ENCODE results near the gene CRACDL. TPM values are rescaled to one million over a fixed set of nuclear protein-coding genes. Genes with fewer than 3 reads are reported as not detected.
"Not testable (repeated sequence)": the region's sequence is repeated elsewhere in the genome, so short reads cannot be mapped to it uniquely, and the experiment has no call there.

The CRACDL gene
- total RNA-seq, 1 experiment from 2014 or later = 1.3 TPM

GRCh38 chr2:98907385-98907784 is 28.6 kb downstream of the CRACDL start:
- DNase-seq (ENCODE audit: low read depth) = no peak

DNA sequence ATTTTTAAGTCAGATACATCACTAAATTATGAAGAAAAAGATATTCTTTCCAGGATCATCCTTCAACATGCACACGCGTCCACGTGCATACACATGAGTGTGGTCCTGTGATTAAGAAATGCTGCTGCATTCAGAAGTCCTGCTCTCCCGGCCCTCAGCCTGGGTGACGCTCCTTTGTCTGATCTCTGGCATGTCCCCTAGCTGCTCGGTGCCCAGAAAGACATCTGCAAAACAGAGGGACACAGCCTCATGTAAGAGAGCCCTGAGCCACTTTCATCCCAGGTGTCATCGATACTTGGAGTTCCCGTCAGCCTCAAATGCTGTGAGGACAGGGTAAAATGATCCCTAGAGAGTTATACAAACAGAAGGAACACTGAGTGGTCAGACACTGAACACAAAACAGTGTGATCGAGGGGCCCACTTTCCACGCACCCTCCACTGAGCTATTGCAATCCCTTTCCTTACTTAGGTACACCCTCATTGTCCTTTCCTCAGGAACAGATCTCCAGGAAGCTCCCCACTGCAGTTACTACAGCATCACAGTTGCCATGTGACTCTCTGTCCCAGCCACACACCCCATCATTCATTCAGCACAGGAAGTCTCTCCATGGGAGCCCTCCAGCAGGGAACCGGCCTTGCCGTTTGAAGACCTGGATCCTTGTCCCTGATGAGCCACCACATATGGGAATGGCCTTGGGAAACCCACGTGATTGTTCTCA is 32.1 kb downstream of the CRACDL start:
- DNase-seq (ENCODE audit: low read depth) = no peak

GRCh38 chr2:98903064-98903355 is 33.0 kb downstream of the CRACDL start:
- DNase-seq (ENCODE audit: low read depth) = no peak

- no peak for DNase-seq (ENCODE audit: low read depth)
These were observed 33.6 kb downstream of the CRACDL start for GRCh38 chr2:98902209-98903063.

- DNase-seq (ENCODE audit: low read depth) = no peak
These were observed 34.3 kb downstream of the CRACDL start for GRCh38 chr2:98901702-98902101.

DNA sequence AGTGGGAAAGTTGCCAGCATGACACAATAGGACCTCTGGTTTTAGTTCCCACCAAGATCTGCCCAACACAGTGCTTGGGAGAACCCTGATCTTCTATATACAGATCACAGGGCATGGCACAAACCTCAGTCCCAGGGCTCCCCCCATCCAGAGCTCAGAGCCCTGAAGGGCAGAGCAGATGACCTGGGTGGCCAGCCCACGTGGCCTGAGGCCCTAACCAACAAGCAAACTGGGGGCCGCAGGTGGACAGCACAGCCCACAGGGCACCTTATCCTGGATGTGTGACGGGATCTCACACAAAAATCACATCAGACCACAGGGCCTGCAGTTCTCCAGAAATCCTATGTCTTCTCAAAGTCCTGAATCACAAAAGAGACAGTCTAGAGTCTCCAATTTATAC is 34.7 kb downstream of the CRACDL start:
- no peak for DNase-seq (ENCODE audit: low read depth)

DNA sequence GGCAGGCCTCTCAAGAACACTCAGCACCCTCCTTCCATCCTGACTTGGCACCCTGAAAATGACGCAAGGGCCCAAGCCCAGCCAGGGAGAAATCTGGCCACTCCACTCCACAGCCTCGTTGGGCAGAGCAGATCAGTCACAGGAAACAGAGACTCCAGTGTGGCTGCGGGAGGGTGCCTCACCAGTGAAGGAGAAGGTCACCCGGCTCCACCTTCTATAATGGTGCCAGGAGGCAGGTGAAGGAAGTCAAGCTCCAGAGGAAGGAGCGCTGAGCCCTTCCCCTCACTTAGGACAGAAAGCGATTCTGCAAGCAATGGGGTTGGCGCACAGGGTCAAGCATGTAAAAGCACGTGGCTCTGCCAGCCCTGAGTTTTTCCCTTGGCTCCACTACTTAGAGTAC is 35.3 kb downstream of the CRACDL start:
- DNase-seq (ENCODE audit: low read depth) = no peak

- not testable (repeated sequence) for DNase-seq (ENCODE audit: low read depth)
These were observed 36.3 kb downstream of the CRACDL start for GRCh38 chr2:98899703-98900078.

DNA sequence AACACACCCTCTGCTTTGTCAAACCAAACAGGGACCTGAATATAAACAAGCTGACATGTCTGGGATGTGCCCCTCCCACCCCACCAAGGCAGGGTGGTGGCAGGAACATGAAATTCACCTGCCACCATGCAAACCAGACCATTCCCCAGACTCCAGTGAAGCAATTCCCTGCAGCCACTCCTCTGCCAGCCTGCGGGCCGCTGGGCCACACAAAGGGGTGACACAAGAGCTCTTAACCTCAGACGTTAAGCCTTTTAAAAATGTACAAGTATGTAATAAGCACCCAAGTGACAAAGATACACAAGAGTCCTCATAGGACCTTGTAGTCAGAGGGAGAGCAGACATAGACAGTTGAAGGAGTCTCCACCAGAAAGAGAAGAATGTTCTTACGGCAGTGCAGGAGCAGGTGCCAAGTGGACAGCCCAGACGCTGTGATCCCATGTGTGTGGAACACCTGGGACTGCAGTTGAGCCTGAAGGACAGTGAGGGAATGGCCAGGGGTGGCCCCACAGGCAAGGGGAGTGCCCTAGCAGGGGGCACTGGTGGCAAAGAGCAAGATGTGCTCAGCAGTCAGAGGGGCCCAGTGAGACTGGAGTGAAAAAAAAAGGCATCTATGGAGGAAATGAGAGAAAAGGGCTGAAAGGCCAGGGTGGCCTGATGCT is 36.9 kb downstream of the CRACDL start:
- no peak for DNase-seq (ENCODE audit: low read depth)

GRCh38 chr2:98898423-98898841 is 37.6 kb downstream of the CRACDL start:
- DNase-seq (ENCODE audit: low read depth) = no peak

- no peak for DNase-seq (ENCODE audit: low read depth)
These were observed 38.3 kb downstream of the CRACDL start for GRCh38 chr2:98897746-98898145.

- DNase-seq (ENCODE audit: low read depth) = no peak
These were observed 39.1 kb downstream of the CRACDL start for GRCh38 chr2:98896944-98897343.

- DNase-seq (ENCODE audit: low read depth) = no peak
These were observed 39.6 kb downstream of the CRACDL start for GRCh38 chr2:98896416-98896815.

- DNase-seq (ENCODE audit: low read depth) = no peak
These were observed 40.1 kb downstream of the CRACDL start for GRCh38 chr2:98895901-98896300.

DNA sequence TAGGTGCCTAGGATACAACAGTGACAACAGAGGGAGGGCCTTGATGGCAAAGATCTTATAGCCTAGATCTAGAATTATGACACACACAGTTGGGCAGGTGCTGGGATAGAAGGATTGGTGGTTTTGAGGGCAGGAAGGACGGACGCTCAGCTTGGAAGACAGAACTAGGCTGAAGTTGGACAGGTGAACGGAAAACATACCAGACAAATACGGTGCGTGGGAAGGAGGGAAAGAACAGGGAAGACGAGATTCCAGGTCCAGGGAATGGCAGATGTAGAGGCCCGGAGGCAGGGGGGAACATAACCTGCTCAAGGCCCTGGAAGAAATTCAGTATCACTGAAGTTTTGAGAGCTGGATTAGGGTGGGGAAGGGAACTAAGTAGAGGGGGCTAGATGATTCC is 40.8 kb downstream of the CRACDL start:
- DNase-seq (ENCODE audit: low read depth) = no peak

DNA sequence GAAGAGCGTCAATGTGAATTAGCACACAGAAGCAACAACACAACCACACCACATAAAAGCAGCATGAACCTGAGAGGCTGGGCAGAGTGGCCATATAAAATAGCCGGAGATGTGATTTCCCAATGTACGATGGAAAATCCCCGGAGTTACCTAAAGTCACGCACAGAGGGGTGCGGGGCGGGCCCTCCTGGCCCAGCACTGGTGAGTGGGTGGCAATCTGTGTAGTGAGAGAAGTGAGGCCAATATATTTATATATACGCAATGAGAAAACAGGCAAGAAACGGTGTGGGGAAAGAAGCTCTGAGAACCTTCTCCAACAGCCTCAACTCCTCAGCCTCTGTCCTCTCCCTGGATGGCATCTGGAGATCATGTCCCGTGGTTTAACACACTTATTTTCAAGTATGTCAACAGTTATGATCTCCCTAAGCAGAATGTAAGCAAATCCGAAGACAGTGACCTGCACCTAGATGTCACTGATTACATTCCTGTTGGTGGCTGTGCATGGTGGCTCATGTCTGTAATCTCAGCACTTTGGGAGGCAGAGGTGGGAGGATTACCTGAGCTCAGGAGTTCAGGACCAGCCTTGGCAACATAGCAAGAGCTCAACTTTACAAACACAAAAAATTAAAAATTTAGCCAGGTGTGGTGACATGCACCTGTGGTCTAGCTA is 41.6 kb downstream of the CRACDL start:
- DNase-seq (ENCODE audit: low read depth) = no peak

DNA sequence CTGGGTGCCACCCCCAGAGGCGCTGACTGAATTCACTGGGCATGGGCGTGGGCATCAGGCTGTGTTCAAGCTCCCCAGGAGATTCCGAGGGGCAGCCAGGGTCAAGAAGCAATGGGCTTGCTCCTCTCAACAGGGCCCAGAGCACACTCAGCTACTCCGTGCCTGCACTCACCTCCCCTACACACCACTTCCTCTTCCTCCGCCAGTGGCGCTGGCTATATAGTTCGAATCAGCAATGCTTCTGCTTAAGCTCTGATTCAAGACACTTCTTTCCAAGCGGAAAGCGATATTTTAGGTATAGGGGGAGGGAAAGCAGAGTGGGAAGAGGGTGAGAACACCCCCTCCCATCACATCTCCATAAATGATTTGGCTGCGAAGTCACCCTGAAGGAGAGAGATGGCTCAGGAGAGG is 42.1 kb downstream of the CRACDL start:
- DNase-seq (ENCODE audit: low read depth) = no peak

DNA sequence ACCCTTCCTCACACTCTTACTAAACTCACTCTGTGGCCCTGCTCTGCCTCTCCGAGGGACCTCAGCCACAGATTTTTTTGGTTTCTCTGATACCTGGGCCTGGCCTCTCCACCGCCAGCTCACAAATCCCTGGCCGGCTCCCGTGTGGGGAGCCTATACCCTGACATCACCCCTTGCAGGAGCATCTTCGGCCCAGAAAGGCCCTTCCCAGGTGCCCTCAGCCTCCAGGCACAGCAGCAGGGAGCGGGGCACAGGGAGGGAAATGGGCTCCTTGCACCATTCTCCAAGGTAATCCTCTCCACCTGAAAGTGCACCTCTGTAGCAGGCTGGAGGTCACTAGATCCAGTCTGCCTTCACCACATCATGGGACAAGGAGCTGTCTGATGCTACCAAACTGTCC is 43.2 kb downstream of the CRACDL start:
- no peak for DNase-seq (ENCODE audit: low read depth)

- no peak for DNase-seq (ENCODE audit: low read depth)
These were observed 44.4 kb downstream of the CRACDL start for GRCh38 chr2:98891591-98891990.

DNA sequence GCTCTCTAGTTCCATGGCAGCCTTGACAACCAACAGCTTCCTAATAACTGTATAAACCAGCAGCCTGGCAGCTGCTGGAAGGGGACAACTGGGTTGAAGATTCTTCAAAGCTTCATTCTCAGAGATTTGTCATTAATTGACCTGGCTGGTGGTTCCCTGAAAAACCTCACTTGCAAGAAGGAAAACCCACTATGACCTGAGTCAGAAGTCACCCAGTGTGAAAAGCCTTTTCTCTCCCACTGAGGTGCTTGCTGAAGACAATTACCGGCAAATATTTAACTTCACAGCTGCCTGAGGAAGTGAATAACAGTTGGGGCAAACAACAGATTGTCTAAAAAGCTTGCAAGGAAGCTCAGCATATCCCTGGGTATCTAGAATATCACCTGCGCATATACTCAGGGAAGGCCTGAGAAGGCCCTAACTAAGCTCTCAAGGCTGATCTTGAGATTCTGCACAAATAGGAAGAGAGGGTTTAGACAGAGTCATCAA is 49.9 kb downstream of the CRACDL start:
- no peak for DNase-seq (ENCODE audit: low read depth)

- DNase-seq (ENCODE audit: low read depth) = no peak
These were observed 51.4 kb downstream of the CRACDL start for GRCh38 chr2:98884658-98885057.

DNA sequence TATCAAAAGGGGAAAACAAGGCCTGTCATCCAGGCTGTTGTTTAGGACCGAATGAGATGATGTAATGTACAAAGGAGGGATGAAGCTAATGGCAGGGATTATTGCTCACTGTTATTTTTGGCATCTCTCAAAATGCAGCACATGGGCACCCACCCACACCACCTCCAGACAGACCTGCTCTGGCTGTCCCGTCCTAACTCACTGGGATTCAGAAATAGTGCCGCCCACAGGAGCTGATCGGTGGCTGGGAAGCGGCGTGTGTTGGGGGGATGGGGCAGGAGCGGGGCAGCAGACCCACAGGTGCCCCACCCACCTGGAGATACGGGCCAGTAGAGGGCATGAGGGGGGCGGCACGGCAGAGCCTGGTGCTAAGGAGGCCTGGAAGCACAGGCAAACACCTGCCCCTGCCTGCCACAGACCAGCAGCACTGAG is 52.2 kb downstream of the CRACDL start:
- peak; percentile 26 for DNase-seq (ENCODE audit: low read depth)

All from Daoy (cell line).